ENCODE measurements around the gene EMX1. TPM values are rescaled to one million over a fixed set of nuclear protein-coding genes. Genes with fewer than 3 reads are reported as not detected.

Gene EMX1
- total RNA-seq, 1 donor from 2014 or later, result not detected

DNA sequence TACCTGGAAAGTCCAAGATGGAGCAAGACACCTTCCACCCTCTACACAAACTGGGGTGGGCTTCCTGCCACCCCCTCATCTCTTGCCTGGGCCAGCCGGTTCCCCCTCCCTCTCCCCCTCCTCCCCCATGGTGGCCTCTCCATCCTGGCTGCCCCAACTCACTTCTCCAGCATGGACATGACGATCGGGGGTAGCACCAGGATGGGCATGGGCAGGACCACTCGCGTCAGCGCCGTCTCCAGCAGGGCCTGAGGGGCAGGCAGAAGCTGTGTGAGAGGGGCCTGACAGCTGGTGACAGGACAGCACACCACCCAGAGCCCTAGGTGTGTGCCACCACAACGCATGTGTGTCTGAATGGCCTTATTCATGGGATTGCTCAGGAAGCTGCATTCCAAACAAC, 51.0 kb downstream of the EMX1 start:
- no peak for DNase-seq (ENCODE audit: low spot score)
- intact Hi-C loops (cut with DNase I), result no loop called here

- intact Hi-C loops (cut with DNase I), result loop anchor here (5.0 kb wide), 1 partner anchor 77 kb away; no protein-coding TSS in a partner anchor
- DNase-seq (ENCODE audit: low spot score), result no peak
Observed at GRCh38 chr2:72969706-72970105, 52.4 kb downstream of the EMX1 start.

DNA sequence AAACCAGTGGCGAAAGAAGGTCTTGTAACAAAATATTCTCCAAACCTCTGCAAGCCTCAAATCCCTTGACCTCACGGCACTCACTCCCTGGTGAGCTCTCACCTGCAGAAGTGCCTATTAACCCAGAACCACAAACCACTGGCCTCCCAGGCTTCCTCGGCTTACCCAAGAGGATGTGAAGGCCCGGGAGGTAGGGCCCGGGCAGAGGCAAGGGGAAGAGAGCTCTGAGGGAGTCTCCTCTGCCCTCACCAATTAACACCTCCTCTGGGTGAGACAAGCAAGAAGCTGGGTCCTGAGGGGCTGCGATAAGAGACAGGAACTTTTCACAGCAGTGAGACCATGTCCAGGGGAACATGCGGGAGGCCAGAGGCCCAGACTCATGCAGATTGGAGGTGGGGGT, 53.7 kb downstream of the EMX1 start:
- no peak for DNase-seq (ENCODE audit: low spot score)
- intact Hi-C loops (cut with DNase I), result loop anchor here (5.0 kb wide), 1 partner anchor 79 kb away; no protein-coding TSS in a partner anchor

- DNase-seq (ENCODE audit: low spot score), result no peak
Observed at GRCh38 chr2:72972352-72973136, 55.2 kb downstream of the EMX1 start.

GRCh38 chr2:72973137-72973535, 55.8 kb downstream of the EMX1 start:
- intact Hi-C loops (cut with DNase I), result loop anchor here (5.0 kb wide), 1 partner anchor 81 kb away; no protein-coding TSS in a partner anchor
- no peak for DNase-seq (ENCODE audit: low spot score)

More at GRCh38 chr2:72972352-72973136, 55.2 kb downstream of the EMX1 start:
- intact Hi-C loops (cut with DNase I), result loop anchor here (5.0 kb wide), 1 partner anchor 80 kb away; no protein-coding TSS in a partner anchor

GRCh38 chr2:72973566-72974435, 56.5 kb downstream of the EMX1 start:
- intact Hi-C loops (cut with DNase I), result loop anchor here (5.0 kb wide), 1 partner anchor 82 kb away; no protein-coding TSS in a partner anchor
- DNase-seq (ENCODE audit: low spot score), result no peak

DNA sequence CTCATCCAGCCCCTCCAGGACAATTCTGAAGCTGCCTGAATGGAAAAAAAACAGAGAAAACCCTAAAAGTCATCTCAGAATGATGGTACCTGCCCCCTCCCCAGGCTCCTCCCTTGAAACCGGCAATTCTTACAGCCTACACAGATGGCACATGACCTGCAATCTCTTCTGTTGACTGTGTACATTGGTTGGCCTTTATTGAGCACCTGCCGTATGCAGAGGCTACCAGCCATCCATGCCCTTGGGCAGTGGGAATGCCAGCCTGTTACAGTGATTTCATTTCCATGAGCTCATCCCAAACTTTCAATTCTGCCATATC, 57.1 kb downstream of the EMX1 start:
- intact Hi-C loops (cut with DNase I), result loop anchor here (5.0 kb wide), 1 partner anchor 82 kb away; no protein-coding TSS in a partner anchor
- no peak for DNase-seq (ENCODE audit: low spot score)

DNA sequence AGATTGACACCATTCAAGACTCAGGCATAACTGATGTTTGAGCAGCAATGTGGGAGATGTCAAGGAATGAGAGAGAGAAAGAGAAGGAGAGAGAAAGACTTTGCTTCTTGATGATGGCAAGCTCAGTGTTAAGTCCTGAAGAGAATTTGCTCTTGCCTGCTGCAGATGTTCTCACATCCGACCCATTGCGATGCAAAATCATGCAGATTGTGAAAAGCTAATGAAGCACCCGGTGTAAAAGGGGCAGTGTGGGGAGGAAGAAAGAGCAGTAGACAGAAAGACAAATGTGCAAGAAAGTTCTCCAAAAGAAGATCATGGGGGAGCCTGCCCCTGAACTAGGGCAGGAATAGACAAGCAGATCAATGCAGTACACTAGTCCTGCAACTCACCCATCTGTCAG, 57.7 kb downstream of the EMX1 start:
- DNase-seq (ENCODE audit: low spot score), result no peak
- intact Hi-C loops (cut with DNase I), result no loop called here

DNA sequence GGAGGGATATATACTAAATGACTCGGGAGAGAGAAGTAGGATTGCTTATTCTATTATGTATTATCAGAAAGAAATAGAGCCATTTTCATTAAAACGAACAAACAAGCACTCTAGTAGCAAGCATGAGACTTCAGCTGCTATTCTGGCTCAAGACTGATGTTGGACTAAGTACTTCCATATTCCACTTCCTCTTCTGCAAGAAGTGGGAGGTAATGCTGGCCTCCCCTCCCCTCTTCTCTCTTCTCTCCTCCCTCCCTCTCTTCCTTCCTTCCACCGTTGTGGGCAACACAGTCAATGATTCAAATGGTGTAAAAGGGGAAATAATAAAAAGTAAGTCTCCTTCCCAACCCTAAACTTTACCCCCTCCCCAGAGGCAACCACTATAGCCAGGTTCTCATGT, 62.6 kb downstream of the EMX1 start:
- DNase-seq (ENCODE audit: low spot score), result no peak
- intact Hi-C loops (cut with DNase I), result loop anchor here (2.0 kb wide), 1 partner anchor 91 kb away; the partner anchor contains the start of gene SFXN5

DNA sequence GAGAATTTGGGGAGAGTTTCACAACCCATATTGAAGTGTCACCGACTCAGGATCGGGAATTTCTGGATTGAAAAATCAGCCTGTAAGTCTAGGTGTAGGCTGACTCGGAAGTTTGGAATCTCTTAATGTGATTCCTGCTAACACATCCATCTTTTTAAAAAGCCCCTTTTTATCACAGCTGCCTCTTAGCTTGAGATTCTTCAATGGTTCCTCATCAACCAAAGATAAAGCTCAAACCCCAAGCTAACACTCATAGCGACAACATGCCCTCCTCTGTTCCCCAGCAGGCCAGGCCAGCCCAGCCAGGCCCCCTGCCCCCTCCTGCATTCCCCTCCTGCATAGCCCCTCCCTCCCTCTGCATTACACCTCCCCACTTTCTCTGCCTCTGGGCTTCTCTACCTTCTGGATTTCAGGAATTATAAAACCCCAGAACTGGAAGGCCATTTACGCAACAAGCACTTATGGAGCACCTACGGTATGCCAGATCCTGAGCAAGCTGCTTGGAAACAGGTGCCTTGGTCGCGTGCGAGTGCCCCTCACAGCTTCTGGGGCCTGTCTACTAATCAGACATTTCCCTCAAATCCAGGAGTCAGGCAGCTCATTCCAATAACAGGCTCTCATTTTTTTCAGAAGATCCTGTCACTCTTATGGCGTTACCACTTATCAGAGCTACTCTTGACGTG, 63.4 kb downstream of the EMX1 start:
- DNase-seq (ENCODE audit: low spot score), result no peak
- intact Hi-C loops (cut with DNase I), result loop anchor here (2.0 kb wide), 1 partner anchor 90 kb away; the partner anchor contains the start of gene SFXN5

DNA sequence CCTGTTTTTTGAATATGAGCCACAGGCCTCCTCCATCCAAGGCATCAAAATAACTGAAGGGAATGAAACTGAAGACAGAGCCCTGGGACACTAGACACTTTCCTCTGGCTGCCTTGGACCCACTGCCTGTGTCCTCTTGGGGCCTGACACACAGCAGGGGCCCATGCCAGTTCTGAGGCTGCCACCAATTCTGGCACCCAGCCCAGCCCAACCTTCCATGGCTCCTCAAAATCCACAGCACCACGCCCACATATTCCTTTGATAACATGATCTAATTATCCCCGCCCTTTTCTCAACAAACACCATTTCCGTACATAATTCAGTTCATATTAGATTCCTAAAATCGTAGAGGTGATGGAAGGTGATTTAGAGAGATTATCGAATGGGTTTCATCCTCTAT, 64.2 kb downstream of the EMX1 start:
- intact Hi-C loops (cut with DNase I), result loop anchor here (2.0 kb wide), 1 partner anchor 89 kb away; the partner anchor contains the start of gene SFXN5
- no peak for DNase-seq (ENCODE audit: low spot score)

- intact Hi-C loops (cut with DNase I), result no loop called here
- DNase-seq (ENCODE audit: low spot score), result no peak
Observed at GRCh38 chr2:72982219-72982618, 64.9 kb downstream of the EMX1 start.

GRCh38 chr2:72982781-72983499, 65.6 kb downstream of the EMX1 start:
- intact Hi-C loops (cut with DNase I), result no loop called here
- no peak for DNase-seq (ENCODE audit: low spot score)

- intact Hi-C loops (cut with DNase I), result no loop called here
- DNase-seq (ENCODE audit: low spot score), result no peak
Observed at GRCh38 chr2:72983500-72984161, 66.3 kb downstream of the EMX1 start.

DNA sequence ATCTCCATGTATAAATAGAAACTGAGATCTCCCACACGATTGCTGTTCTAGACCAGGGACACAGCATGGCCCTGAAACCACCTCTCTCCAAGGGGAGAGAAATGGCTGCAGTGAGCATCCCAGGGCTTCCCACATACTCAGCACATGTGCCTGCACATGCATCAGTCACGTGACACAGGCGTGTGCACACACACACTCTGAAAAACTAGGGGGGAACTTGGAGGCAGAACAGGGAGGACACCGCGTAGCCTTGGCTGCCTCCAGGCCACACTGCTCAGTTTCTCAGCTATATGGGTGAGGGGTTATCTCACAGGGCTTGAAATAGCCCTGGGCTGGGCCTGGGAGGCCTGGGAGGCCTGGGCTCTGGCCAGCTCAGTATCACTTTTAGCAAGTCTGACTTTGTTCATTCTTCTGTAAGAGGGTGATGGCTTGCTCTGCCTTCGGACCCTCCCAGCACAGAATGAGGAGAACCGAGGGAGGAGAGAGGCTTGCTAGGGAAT, 66.9 kb downstream of the EMX1 start:
- intact Hi-C loops (cut with DNase I), result no loop called here
- DNase-seq (ENCODE audit: low spot score), result peak; percentile 86

Measured in cardiac septum (tissue), 1 donor.